GOT3 (cell line): ENCODE results near the gene SERTAD2.

Source experiments
- DNase-seq: peaks from one replicate; lab custom pipeline; 2025; ENCODE audit warnings: mixed read lengths; lab: John Stamatoyannopoulos, UW

The SERTAD2 gene

DNA sequence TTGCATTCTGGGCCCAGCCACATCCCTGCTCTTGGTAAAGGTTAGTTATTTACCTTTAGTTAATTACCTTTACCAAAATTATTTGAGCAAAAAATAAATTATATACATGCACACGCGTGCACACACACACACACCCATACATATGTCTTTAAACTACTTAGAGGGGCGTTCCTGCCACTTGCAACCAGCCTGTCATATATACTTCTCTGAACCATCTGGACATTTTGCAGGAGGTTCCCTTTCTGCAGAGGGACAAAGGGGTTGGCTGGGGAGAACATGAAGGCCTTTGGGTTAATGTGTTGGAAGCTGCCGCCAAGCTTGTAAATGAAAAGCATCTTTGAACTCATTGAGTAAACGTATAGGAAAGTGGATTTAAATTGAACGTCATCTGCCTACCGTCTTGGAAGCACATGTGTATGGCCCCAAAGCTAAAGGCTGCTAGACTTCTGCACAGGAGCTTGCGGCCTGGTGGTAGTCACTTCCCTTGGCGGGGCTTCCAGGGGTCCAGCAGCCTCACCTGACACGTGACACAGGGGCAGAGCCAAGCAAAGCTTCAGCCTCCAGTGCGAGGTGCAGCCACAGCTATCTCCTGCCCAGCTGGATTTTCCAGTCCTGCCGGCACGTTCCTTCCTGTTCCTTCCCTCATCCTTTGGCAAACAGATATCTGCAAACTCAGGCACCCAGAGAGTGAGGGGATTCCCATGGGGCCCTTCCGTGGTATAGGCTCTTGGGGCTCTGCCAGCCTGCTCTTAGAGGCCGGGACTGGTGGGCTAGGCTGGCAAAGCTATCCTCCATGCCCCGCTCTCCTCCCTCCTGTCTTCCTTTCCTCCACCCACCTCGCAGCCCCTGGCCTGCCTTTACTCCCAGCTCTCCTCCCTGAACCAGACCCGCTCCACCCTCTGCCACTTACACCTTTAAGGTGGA is 46.1 kb downstream of the SERTAD2 start:
- DNase-seq = no peak

DNA sequence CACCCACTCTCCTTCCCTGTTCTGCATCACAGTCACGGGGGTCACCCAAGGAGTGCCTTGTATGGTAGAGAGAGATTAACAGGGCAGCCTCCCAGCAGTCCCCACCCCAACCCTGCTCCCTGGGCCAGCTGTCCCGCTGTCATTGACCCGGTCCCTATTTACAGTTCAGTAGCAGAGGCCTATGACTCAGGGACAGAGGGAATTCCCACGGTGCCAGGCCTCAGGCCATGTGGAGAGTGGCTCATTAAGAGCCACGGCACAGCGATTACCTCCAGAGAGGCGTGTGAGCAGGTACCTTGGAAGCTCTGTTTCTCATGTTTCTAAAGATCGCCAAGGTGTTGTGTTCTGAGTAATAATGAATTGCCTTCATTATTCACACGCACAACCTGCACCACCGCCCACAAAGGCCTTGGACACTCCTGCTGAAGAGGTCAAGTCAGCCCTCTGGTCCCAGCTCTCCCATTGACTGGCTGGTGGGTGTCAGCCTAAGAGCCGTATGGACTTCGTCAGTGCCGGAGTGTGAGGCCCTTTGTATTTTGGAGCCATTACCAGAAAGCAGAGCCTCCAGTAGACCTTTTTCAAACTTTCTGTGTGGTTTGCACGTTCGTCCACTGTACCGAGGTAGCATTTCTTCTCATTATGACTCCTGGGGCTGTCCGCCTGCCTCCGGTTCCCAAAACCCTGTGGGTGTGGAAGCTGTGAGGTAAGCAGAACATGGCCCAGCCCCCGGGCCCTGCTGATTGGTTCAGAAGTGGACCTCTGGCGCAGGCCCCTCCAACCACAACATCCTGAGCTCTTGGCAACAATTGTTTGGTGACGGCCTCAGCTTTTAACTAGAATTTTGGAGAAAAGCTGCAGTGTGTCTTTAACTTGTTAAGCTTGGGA is 47.0 kb downstream of the SERTAD2 start:
- no peak for DNase-seq

DNA sequence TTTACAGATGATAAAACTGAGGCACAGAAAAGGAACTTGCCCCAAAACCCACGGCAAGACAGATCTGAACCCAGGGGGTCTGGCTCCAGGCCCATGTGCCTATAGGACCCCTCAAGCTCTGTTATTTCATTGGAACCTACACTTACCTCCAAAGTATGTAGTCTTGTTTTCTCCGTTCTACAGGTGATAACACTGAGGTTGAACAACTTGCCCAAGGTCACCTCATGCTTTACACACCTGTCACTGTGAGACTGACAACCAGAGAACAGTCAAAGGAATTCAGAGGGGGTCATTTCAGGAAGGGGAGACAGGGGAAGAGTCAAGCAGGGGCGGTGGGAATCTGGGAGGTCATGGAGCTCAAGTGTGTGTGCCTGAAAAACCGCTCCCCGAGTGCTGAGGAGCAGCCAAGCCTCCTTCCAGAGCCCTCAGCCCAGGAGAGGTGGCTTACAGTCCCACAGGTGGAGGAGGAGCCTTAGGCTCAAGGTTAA is 47.7 kb downstream of the SERTAD2 start:
- DNase-seq = no peak

DNA sequence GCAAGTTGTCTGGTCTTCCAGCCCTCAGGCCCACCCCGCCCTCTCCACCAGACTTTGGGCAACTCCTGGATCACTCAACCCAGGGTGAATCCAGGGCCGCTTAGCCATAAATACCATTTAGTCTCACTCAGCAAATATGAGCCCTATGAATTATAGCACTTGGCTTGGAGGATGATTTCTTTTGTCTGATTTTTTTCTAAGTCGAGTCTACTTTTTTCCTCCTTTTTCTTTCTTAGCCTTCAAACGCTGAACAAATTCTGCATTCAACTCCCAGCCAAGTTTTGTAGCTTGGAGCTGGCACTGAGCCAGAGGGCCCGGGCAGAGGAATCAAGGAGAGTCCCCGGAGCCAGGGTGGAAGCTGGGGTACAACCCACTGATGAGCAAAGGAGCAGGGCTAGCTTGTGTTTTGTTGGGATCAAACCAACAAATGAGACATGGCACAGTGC is 48.7 kb downstream of the SERTAD2 start:
- DNase-seq = no peak

DNA sequence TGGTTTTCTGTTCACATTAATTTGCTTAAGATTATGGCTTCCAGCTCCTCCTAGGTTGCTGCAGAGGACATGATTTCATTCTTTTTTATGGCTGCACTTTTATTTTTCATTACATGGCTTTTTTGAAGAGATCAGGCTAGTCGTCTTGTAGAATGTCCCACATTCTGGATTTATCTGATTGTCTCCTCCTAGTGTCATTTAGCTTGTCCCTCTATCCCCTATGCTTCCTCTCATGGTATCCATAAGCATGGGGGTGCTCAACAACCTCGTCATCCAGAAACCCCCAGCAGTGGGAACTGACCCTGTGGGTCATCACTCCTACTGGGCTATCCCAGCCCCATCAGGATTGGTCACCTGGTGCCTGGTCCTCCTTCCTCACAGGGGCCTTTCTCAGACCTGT is 49.6 kb downstream of the SERTAD2 start:
- no peak for DNase-seq

DNA sequence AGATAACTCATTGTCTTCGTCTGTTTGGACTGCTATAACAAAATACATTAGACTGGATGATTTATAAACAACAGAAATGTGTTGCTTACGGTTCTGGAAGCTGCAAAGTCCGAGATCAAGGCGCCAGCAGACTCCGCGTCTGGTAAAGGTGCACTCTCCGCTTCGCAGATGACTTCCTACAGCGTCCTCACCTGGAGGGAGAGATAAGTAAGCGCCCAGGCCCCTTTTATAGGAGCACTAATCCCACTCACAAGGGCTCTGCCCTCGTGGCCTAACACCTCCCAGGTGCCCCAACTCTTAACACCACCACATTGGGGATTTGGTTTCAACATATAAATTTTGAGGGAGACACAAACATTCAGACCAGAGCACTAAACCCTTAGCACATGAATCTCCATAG is 51.3 kb downstream of the SERTAD2 start:
- DNase-seq = no peak

DNA sequence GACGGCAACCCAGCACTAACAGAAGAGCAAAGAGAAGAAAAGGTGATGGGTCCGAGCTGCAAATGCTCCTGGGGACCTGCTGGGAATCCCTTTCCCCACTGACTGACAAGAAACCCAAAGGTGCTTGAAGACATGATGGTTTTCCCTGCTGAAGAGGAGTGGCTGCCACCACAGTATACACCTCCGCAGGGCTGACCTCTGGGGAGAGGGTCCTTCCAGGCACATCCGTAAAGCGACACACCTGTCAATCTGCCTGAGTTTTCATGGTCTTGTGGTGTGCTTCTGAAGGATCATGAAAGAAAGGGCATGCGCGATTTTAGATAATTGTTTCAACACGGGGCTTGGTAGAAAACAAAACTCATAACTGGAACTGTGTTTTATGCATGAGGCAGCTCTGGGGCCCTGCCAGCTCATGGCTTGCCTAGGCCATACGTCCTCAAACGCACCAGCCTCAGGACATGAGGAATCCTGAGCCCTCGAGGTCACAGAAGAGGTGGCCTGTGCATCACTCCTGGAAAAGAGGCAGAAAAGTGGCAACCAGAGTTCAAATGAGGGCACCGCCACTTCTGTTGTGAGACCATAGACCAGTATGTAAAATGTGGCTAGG is 51.8 kb downstream of the SERTAD2 start:
- DNase-seq = no peak

DNA sequence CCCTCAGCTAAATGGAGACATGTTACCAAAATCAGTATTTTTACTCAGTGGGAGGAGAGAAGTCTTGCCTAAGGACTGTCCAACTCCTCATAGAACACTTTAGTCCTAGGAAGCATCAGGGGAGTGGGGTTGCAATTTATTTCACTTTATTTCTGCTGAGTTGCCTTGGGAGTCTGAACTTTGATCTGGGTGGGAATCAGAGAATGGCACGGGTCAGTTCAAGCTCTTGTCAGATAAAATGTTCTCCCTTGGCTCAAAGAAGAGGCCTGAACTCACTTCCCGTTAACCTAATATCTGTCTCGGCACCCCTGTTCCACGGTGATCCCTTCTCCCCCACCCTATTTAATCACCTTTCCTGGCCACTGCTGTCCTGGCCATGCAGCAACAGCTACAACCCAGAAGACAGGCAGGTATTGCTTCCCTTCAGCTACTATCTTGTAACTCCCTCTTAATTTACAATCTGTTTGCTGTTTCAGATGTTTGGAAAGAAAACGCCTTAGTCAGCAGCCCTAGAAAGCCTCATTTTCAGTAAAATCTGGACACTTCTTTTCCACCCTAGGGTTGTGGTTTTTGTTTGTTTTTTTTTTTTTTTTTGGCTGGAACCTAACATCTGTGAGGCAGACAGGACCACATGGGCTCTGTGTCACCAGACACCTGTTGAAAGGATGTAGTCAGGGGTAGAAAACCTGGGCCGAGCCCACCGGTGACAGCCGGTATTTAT is 52.5 kb downstream of the SERTAD2 start:
- DNase-seq = no peak

DNA sequence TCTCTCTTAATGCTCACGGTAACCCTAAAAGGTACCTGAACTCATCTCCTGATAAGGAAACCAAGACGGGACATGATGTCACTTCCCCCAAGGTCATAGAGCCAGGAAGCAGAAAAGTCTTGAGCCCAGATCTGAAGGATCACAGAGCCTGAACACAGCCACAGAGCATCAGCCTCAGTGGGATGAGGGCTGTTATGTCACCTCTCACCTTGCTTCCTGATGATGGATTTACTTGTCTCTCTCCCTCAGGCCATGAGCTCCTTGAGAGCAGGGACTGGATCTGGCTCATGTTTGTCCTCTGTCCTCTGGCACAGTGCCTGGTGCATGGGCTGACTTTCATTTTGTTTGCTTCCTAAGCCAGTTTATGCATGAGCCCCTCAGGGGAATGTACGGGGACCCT is 54.2 kb downstream of the SERTAD2 start:
- DNase-seq = no peak

DNA sequence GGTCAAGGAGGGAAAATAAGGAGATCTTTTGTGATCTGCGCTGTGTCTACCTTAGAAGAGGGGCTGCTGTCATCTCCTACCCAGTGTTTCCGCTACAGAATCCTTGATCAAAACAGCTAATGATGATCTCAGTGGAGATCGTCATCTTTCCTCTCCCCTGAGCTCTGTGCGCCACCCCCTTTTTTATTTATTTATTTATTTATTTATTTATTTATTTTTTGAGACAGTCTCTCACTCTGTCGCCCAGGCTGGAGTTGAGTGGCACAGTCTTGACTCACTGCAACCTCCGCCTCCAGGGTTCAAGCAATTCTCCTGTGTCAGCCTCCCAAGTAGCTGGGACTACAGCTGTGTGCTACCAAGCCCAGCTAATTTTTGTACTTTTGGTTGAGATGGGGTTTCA is 55.5 kb downstream of the SERTAD2 start:
- DNase-seq = no peak

DNA sequence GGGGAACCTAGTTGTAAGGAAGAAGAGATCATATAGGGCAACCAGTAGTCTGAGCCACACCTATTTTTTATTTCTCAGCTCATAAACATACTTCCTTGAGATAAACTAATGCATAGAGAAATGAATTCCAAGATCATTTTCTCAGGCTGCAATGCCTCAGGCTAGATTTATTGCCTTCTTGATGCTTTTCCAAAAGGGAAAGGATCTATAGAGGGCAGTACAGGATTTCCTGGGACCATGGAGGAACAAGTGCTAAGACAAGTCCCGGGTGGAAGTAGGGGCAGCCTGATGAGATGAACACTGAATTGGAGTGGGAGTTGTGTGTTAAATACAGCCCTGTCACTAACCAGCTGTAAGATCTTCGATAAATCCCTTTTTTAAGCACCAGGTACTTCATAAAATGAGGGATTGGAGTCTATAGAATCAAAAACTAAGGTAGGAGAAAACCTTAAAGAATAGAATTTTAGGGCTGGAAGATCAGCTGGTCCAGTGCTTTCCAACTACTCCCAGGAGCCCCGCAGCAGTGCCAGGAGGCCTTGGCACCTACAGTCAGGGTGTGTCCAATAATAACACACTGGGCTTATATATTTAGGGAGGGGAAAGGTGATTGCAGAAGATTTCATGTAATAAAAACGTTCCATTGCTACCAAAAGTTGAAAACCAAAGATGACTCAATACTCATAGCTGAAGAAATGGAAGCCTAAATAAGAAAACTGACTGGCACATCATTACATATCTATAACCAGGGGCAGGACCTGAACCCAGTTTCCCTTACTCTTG is 58.1 kb downstream of the SERTAD2 start:
- DNase-seq = no peak

DNA sequence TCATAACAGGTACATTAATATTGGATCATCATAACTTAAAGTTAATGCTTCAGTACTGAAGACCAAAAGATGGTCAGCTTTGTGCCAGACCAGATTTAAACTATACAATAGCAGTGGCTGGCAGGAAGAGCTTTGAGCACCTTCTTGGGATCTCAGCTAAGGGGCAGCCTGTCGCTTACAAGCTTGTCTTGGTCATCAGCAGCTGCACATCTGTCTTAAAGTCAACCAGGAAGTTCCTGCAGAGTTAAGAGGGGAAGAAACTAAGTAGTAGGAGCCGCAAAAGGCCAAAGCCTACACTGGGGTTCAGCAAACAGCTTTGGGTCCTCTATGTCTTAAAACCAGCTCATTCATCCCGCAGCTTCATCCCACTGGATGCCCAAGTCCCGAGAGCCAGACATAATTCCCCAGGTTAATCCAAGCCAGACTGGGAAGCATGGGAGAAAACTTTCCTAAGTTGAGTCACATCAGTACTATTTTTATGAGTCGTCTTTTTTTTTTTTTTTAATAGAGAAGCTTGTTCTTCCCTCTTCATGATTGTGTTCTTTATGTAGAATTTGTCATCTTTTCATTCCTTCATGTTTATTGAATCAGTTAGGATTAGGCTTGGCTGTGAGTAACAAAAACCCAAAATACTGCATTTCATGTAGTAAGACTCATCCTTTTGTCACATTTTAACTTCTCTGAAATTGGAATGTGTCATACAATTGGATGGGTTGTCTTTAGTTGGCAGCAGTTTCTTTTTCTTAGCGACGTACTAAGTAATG is 59.3 kb downstream of the SERTAD2 start:
- no peak for DNase-seq

DNA sequence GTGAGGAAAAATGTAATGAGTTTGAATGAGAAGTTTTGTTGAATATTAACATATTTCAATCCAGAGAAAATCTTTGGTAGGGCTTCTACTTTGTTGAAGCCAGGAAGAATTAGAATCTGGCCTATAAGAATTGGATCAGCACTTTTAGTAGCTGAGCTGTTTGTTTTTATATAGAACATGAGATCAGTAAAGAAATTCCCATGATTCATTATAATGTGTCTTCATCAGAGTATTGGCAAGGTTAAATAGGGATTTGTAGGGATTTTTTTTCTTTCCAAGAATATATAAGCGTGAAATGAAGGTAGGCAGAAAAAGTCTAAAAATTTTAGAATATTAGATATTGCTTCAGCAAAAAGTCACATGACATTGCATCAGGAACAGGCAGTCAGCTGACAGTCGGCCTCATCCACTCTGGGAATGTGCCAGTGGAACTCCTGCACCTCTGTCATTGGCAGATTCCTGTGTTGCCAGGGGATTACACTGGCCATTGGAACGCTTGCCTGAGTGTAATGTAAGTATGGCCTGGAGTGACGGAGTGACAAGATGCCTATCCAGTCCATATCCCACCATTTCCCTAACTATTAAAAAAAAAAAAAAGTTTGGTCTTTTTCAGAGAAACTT is 60.6 kb downstream of the SERTAD2 start:
- DNase-seq = no peak

DNA sequence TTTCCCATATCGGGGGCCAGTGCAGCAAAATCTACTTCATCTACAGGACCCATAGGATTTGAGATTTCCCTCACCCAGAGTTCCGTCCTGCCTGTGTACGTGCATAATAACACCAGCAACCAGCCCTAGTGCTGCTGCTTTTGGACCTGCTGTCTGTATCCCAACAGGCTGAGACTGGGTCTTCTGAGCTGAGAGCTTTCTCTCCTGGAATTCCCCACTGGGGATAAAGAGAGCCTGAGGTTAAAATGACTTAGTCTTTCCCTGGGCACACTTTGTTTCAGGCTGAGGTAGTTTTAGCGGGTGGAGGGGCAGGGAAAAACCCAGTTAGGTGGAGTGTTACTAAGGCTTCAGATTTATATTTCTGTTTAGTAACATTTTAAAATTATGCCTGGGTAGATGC is 62.5 kb downstream of the SERTAD2 start:
- DNase-seq = no peak

DNA sequence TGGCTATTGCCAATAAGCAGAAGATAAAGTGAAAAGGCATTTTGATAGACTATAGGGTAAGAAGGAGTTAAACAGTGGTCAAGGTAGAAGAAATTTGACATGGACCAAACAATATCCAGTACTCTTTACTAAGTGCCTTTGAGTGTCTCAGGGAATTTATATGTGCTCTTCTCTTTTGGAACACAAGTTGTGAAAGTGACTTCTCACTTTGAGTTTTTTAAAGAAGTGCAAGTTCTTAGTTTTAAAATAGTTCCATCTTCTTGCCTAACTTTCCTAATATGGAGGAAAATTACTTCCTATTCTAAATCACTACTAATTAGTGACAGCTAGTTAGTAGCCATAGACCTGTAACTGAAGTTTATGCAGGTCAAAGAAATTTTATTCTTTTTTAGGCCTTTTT is 66.2 kb downstream of the SERTAD2 start:
- no peak for DNase-seq

DNA sequence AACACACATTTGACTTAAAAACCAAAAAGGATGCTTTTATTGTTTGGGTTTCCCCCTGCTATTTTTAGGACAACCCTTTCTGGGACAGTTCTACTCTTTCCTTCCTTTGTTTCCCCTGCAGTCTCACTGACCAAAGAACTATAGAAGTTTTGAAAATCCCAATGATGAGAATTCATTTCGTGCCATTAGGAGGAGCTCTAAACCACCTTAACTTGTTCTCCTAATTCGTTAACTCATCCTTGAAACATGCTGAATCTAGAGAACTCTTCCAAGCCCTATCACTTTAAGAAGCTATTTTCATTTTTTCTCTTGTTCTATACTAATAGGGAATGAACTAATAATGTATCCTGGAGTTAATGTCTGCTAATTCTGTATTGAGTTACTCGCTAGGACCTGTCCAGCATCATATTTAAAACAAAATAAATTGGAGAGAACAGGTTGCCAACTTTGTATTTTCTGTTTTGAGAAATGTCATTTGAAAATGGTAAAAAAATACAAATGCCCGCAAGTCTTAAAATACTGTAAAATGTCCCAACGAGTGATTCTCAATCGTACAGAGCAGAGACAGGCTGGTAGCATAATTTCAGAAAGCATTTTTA is 66.7 kb downstream of the SERTAD2 start:
- DNase-seq = no peak

DNA sequence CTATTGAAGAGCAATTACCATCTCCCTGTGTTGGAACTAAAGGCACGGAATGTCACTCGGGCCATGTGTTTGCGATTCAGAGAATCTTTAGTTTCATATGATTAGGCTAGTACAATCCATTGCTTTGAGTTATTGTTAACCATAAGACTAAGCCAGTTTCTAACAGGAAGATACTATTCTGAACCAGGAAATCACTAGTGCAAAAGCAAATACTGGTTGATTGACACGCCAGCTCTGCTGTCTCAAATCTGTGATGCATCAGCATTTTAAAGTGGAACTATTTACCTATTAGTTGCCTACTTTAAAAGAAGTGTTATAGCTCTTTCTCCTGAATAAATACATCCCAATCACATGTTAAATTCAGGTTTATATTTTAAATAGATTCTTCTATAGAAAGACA is 67.7 kb downstream of the SERTAD2 start:
- DNase-seq = no peak

DNA sequence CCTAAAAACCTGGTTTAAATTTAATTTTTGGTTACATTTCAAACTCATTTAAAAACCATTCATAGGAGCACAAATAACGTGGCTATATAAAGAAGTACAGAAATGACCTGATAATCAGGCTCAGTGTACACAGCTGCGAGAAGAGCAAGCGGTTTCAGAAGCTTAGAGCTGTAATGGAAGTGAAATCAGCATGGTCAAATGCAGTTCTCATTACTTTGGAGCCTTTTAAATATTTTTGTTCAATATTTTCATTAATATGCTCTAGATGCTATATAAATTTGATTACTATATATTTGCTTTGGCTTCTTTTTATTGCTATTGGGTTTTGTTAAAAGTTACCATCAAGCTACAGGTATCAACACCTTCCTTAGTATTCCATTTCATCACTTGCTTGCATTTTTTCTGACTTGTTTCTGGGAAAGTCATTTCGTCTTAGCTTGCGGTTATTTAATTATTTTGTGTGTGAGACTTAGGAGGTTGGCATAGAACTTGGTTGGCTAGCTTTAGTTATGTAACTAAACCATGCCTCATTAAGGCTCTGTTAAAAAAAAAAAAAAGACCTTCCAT is 70.9 kb downstream of the SERTAD2 start:
- no peak for DNase-seq
